Smooth muscle cell (in vitro differentiated cells): ENCODE results near the gene ASS1. TPM values are rescaled to one million over a fixed set of nuclear protein-coding genes. Genes with fewer than 3 reads are reported as not detected.

Experiments
- DNase-seq: peaks from one replicate; lab custom pipeline; 2025; ENCODE audit not compliant: unreplicated experiment; lab: John Stamatoyannopoulos, UW
- H2AFZ ChIP-seq: fragments of 200-600 bp; sonication (generic); 2 replicates; pipeline ENCODE4 v1.6.0; 2016; ENCODE audit warnings: antibody characterized with exemption, low read depth, mild to moderate bottlenecking
- H3F3A ChIP-seq: fragments of 200-600 bp; sonication (generic); 2 replicates; pipeline ENCODE4 v1.6.0; 2017; ENCODE audit warnings: antibody characterized with exemption, low read depth
- H3K27ac ChIP-seq: fragments of 200-600 bp; sonication (generic); 2 replicates; pipeline ENCODE4 v1.5.1; 2016; ENCODE audit warnings: low read depth, mild to moderate bottlenecking
- H3K27me3 ChIP-seq: fragments of 200-600 bp; sonication (generic); 2 replicates; pipeline ENCODE4 v1.6.1; 2016; ENCODE audit warnings: low read depth, mild to moderate bottlenecking
- H3K36me3 ChIP-seq: fragments of 200-600 bp; sonication (generic); 2 replicates; pipeline ENCODE4 v1.5.1; 2016; ENCODE audit warnings: low read depth
- H3K4me1 ChIP-seq: fragments of 200-600 bp; sonication (generic); 2 replicates; pipeline ENCODE4 v1.5.1; 2016; ENCODE audit warnings: low read depth
- H3K4me2 ChIP-seq: fragments of 200-600 bp; sonication (generic); 2 replicates; pipeline ENCODE4 v1.6.0; 2016; ENCODE audit warnings: mild to moderate bottlenecking
- H3K4me3 ChIP-seq: fragments of 200-600 bp; sonication (generic); 2 replicates; pipeline ENCODE4 v1.5.1; 2016; ENCODE audit warnings: mild to moderate bottlenecking
- H3K79me2 ChIP-seq: fragments of 200-600 bp; sonication (generic); 2 replicates; pipeline ENCODE4 v1.6.0; 2016; ENCODE audit warnings: low read depth, mild to moderate bottlenecking
- H3K9ac ChIP-seq: fragments of 200-600 bp; sonication (generic); 2 replicates; pipeline ENCODE4 v1.6.0; 2016; ENCODE audit warnings: low read depth
- H3K9me3 ChIP-seq: fragments of 200-600 bp; sonication (generic); replicated peaks from 2 replicates; pipeline ENCODE4 v1.5.1; 2016; ENCODE audit warnings: low read depth
- H4K20me1 ChIP-seq: fragments of 200-600 bp; sonication (generic); 2 replicates; pipeline ENCODE4 v1.6.0; 2016; ENCODE audit warnings: low read depth
- CTCF ChIP-seq: fragments of 200-600 bp; sonication (generic); IDR thresholded peaks from 2 replicates; pipeline ENCODE4 v1.5.1; 2017; ENCODE audit warnings: borderline replicate concordance, mild to moderate bottlenecking, antibody characterized with exemption; ENCODE audit not compliant: insufficient read depth, poor library complexity, severe bottlenecking
- WGBS: methylation state at CpG from one replicate; pipeline ENCODE4 v1.1.7; 2016; ENCODE audit warnings: low lambda C conversion rate; 5-methylcytosine and 5-hydroxymethylcytosine counted together
- polyA plus RNA-seq: library from polyadenylated mRNA; unstranded; fragments of >200 nt; fragmentation: Nextera tagmentation; extraction: Ambion mirVana; gene quantifications from 2 replicates; pipeline ENCODE4 v1.2.1, GENCODE V29; 2016
- total RNA-seq: library from RNA; depleted of rRNA; stranded (reverse); fragments of >200 nt; gene quantifications from 2 replicates; pipeline ENCODE4 v1.2.3, GENCODE V29; 2014

The ASS1 gene
- total and polyA plus RNA-seq, 2 experiments from 2014 or later, result 78.2 to 81.5 TPM

- H3K79me2 ChIP-seq, result no peaks in the 10 kb centered on the region
- no peaks in the 10 kb centered on the region for H4K20me1 ChIP-seq
- H2AFZ ChIP-seq, result no peak overlapping the region
- no peak overlapping the region for H3K4me3 ChIP-seq
- WGBS, result 94% methylated on average over 31 of the region's 31 CpGs
- H3F3A ChIP-seq, result no peaks in the 10 kb centered on the region
- no peak for TF ChIP-seq CTCF
- DNase-seq, result no peak
- no peaks in the 10 kb centered on the region for H3K27me3 ChIP-seq
- no peaks in the 10 kb centered on the region for H3K36me3 ChIP-seq
- no peaks in the 10 kb centered on the region for H3K4me1 ChIP-seq
- H3K9ac ChIP-seq, result no peak overlapping the region
- H3K27ac ChIP-seq, result no peak overlapping the region
- no peak overlapping the region for H3K4me2 ChIP-seq
- H3K9me3 ChIP-seq, result no peaks in the 10 kb centered on the region
Observed at GRCh38 chr9:130526854-130527650, 82.3 kb downstream of the ASS1 start.

- WGBS, result 79% methylated on average over 13 of the region's 13 CpGs
- no peak overlapping the region for H2AFZ ChIP-seq
- no peaks in the 10 kb centered on the region for H4K20me1 ChIP-seq
- DNase-seq, result no peak
- no peak overlapping the region for H3K4me2 ChIP-seq
- TF ChIP-seq CTCF, result no peak
- no peaks in the 10 kb centered on the region for H3K4me1 ChIP-seq
- H3K4me3 ChIP-seq, result no peak overlapping the region
- H3K9me3 ChIP-seq, result no peaks in the 10 kb centered on the region
- no peaks in the 10 kb centered on the region for H3K79me2 ChIP-seq
- H3K36me3 ChIP-seq, result no peaks in the 10 kb centered on the region
- no peak overlapping the region for H3K9ac ChIP-seq
- no peak overlapping the region for H3K27ac ChIP-seq
- H3F3A ChIP-seq, result no peaks in the 10 kb centered on the region
- no peaks in the 10 kb centered on the region for H3K27me3 ChIP-seq
Observed at GRCh38 chr9:130527651-130528310, 83.0 kb downstream of the ASS1 start.

- no peak for DNase-seq
- Histone ChIP-seq H3K36me3 (no peaks in the 10 kb centered on the region), H3K27ac (no peak overlapping the region), H3K79me2 (no peaks in the 10 kb centered on the region), H3K4me3 (no peak overlapping the region), H3K9ac (no peak overlapping the region), H2AFZ (no peak overlapping the region), H3K4me2 (no peak overlapping the region), H3F3A (no peaks in the 10 kb centered on the region), H3K27me3 (no peaks in the 10 kb centered on the region), H3K9me3 (no peaks in the 10 kb centered on the region), H4K20me1 (no peaks in the 10 kb centered on the region), H3K4me1 (no peaks in the 10 kb centered on the region)
- no peak for TF ChIP-seq CTCF
- 88% methylated on average over 8 of the region's 8 CpGs for WGBS
Observed at GRCh38 chr9:130528674-130529073, 83.9 kb downstream of the ASS1 start.
